ENCODE measurements around the gene ZNHIT6.

Gene ZNHIT6

GRCh38 chr1:85616736-85617135, 91.5 kb downstream of the ZNHIT6 start:
- DNase-seq = no peak

GRCh38 chr1:85616364-85616705, 91.9 kb downstream of the ZNHIT6 start:
- no peak for DNase-seq

- no peak for DNase-seq
Measured at GRCh38 chr1:85615586-85616363, 92.5 kb downstream of the ZNHIT6 start.

GRCh38 chr1:85612704-85613361, 95.4 kb downstream of the ZNHIT6 start:
- peak; percentile 59 for DNase-seq

GRCh38 chr1:85611856-85612255, 96.4 kb downstream of the ZNHIT6 start:
- DNase-seq = no peak

GRCh38 chr1:85611425-85611824, 96.8 kb downstream of the ZNHIT6 start:
- no peak for DNase-seq

GRCh38 chr1:85609976-85610375, 98.3 kb downstream of the ZNHIT6 start:
- DNase-seq = no peak

- DNase-seq = no peak
Measured at GRCh38 chr1:85608851-85609250, 99.4 kb downstream of the ZNHIT6 start.

GRCh38 chr1:85607921-85608265, 100.3 kb downstream of the ZNHIT6 start:
- no peak for DNase-seq

GRCh38 chr1:85607126-85607920, 100.9 kb downstream of the ZNHIT6 start:
- no peak for DNase-seq

- DNase-seq = no peak
Measured at GRCh38 chr1:85606414-85606800, 101.8 kb downstream of the ZNHIT6 start.

GRCh38 chr1:85605484-85606413, 102.5 kb downstream of the ZNHIT6 start:
- DNase-seq = peak; percentile 28

GRCh38 chr1:85604298-85604997, 103.8 kb downstream of the ZNHIT6 start:
- DNase-seq = no peak

- DNase-seq = no peak
Measured at GRCh38 chr1:85603086-85603880, 105.0 kb downstream of the ZNHIT6 start.

GRCh38 chr1:85602571-85602970, 105.7 kb downstream of the ZNHIT6 start:
- DNase-seq = no peak

- no peak for DNase-seq
Measured at GRCh38 chr1:85601901-85602300, 106.3 kb downstream of the ZNHIT6 start.

- no peak for DNase-seq
Measured at GRCh38 chr1:85599681-85600080, 108.6 kb downstream of the ZNHIT6 start.

Data from hematopoietic multipotent progenitor cell treated with erythropoietin and hydrocortisone succinate and interleukin-3 and kit ligand, for 6 days (in vitro differentiated cells).